Left ventricle myocardium inferior (tissue), 1 donor: ENCODE results near the gene GDF3. TPM values are rescaled to one million over a fixed set of nuclear protein-coding genes. Genes with fewer than 3 reads are reported as not detected.

Experiments used
- DNase-seq: peaks from one replicate; pipeline ENCODE4 v3.0.0-alpha.2; 2020
- H3K27ac ChIP-seq: fragments of 200-600 bp; replicated peaks from 2 replicates; pipeline ENCODE4 v1.8.0; 2021
- H3K27me3 ChIP-seq: fragments of 200-600 bp; 2 replicates; pipeline ENCODE4 v1.8.0; 2021; ENCODE audit warnings: low read depth
- H3K36me3 ChIP-seq: fragments of 200-600 bp; 2 replicates; pipeline ENCODE4 v1.8.0; 2021
- H3K4me1 ChIP-seq: fragments of 200-600 bp; 2 replicates; pipeline ENCODE4 v1.8.0; 2021
- H3K4me3 ChIP-seq: fragments of 200-600 bp; 2 replicates; pipeline ENCODE4 v1.8.0; 2021; ENCODE audit warnings: mild to moderate bottlenecking, moderate library complexity
- H3K9me3 ChIP-seq: fragments of 200-600 bp; replicated peaks from 2 replicates; pipeline ENCODE4 v1.8.0; 2021
- intact Hi-C: fragments of 100-400 bp; cut with micrococcal nuclease; formaldehyde crosslinking; loops from one replicate; pipeline ENCODE4 v1.11.0; 2022
- total RNA-seq: library from RNA; stranded (reverse); fragmentation: NEBNext Ultra II Directional; extraction: Animal tissue kit (Norgen Biotek cat#: 25700); gene quantifications from one replicate; pipeline ENCODE4 v1.2.1, GENCODE V29; 2021
- TF ChIP-seq, protein P1 (sequence below): fragments of 200-600 bp; IDR thresholded peaks from 2 replicates; pipeline ENCODE4 v1.8.0; 2021; ENCODE audit warnings: antibody characterized with exemption, mild to moderate bottlenecking, borderline replicate concordance
- donor health status: DM: no; HTN: yes; CAD: no; lungs with severe emphysema.

Gene GDF3
- total RNA-seq, 1 donor from 2014 or later, result 0.19 TPM

DNA sequence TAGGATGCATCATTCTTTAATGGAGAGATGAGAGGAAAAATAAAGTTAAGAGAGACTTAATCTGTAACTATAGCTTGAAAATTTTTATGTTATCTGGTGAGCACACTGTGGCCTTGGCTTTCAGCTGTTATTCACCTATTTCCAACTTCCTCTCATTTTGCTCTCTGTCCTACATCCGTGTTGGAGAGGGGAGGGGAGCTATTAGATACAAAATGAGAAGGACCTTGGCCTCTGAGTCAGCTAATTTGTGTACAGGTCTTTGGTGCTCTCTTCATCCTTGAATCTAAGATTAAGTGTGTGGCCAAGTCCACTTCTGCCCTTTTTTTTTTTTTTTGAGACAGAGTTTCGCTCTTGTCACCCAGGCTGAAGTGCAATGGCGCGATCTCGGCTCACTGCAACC lies 29.0 kb downstream of the GDF3 start:
- Histone ChIP-seq H3K36me3 (no peaks in the 10 kb centered on the region), H3K27me3 (no peaks in the 10 kb centered on the region), H3K4me1 (no peaks in the 10 kb centered on the region), H3K4me3 (no peak overlapping the region), H3K9me3 (no peaks in the 10 kb centered on the region), H3K27ac (no peak overlapping the region)
- TF ChIP-seq, protein P1, sequence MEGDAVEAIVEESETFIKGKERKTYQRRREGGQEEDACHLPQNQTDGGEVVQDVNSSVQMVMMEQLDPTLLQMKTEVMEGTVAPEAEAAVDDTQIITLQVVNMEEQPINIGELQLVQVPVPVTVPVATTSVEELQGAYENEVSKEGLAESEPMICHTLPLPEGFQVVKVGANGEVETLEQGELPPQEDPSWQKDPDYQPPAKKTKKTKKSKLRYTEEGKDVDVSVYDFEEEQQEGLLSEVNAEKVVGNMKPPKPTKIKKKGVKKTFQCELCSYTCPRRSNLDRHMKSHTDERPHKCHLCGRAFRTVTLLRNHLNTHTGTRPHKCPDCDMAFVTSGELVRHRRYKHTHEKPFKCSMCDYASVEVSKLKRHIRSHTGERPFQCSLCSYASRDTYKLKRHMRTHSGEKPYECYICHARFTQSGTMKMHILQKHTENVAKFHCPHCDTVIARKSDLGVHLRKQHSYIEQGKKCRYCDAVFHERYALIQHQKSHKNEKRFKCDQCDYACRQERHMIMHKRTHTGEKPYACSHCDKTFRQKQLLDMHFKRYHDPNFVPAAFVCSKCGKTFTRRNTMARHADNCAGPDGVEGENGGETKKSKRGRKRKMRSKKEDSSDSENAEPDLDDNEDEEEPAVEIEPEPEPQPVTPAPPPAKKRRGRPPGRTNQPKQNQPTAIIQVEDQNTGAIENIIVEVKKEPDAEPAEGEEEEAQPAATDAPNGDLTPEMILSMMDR, result no peak
- DNase-seq, result no peak
- intact Hi-C loops, result no loop called here

DNA sequence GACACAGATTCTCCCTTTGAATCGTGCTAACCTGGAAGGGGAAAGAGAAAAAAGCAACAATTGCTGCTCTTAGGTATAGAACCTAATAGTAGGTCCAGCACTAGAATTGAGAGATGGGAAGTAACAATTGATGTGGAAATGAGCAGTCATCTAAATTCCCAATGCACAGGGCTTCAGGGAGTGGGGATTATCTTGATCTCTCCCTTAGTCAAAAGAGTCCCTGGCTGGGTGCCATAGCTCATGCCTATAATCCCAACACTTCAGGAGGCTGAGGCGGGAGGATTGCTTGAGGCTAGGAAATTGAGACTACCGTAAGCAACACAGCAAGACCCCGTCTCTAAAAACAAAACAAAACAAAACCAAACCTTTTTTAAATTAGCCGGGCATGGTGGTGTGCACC lies 33.8 kb downstream of the GDF3 start:
- Histone ChIP-seq H3K4me1 (no peaks in the 10 kb centered on the region), H3K4me3 (no peak overlapping the region), H3K36me3 (no peaks in the 10 kb centered on the region), H3K9me3 (no peaks in the 10 kb centered on the region), H3K27ac (no peak overlapping the region), H3K27me3 (peaks cover 15% of the 10 kb centered on the region)
- no peak for DNase-seq
- intact Hi-C loops, result no loop called here
- TF ChIP-seq, protein P1, result no peak

- Histone ChIP-seq H3K36me3 (no peaks in the 10 kb centered on the region), H3K4me1 (no peaks in the 10 kb centered on the region), H3K27ac (no peak overlapping the region), H3K9me3 (no peaks in the 10 kb centered on the region), H3K27me3 (peaks cover 37% of the 10 kb centered on the region), H3K4me3 (no peak overlapping the region)
- TF ChIP-seq, protein P1, result no peak
- DNase-seq, result no peak
- intact Hi-C loops, result no loop called here
These were observed 39.5 kb downstream of the GDF3 start for GRCh38 chr12:7656121-7656520.

GRCh38 chr12:7650091-7650490 lies 45.5 kb downstream of the GDF3 start:
- no peaks in the 10 kb centered on the region for H3K9me3 ChIP-seq
- no peaks in the 10 kb centered on the region for H3K36me3 ChIP-seq
- no peaks in the 10 kb centered on the region for H3K4me1 ChIP-seq

DNA sequence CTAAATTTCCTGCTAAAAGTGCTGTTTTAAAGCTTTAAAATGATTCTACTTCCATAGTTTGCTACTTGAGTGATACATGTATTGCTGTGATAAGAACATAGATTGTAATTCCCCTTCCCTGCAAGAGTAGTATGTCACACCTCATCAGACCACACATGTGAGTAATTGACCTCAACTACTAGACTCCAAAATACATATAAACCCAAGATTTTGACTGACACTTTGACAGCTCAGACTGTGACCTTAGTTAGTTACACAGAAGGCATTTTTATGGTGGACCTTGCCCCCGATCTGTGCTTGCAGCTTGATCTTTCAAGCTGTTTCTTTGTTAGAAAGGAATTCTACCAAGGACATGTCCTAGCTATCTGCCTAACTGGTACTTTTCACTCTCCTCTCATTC lies 48.5 kb downstream of the GDF3 start:
- no peaks in the 10 kb centered on the region for H3K36me3 ChIP-seq
- TF ChIP-seq, protein P1, result no peak
- H3K9me3 ChIP-seq, result no peaks in the 10 kb centered on the region
- H3K27me3 ChIP-seq, result peaks cover 30% of the 10 kb centered on the region
- no peak overlapping the region for H3K4me3 ChIP-seq
- H3K27ac ChIP-seq, result no peak overlapping the region
- DNase-seq, result no peak
- intact Hi-C loops, result no loop called here
- no peaks in the 10 kb centered on the region for H3K4me1 ChIP-seq

More at GRCh38 chr12:7650091-7650490, 45.5 kb downstream of the GDF3 start:
- intact Hi-C loops, result no loop called here
- DNase-seq, result no peak
- TF ChIP-seq, protein P1, result no peak
- H3K27ac ChIP-seq, result no peak overlapping the region
- H3K27me3 ChIP-seq, result peaks cover 29% of the 10 kb centered on the region
- no peak overlapping the region for H3K4me3 ChIP-seq

GRCh38 chr12:7646178-7646475 lies 49.4 kb downstream of the GDF3 start:
- TF ChIP-seq, protein P1, result no peak
- intact Hi-C loops, result no loop called here

More at GRCh38 chr12:7646178-7646475, 49.4 kb downstream of the GDF3 start:
- Histone ChIP-seq H3K36me3 (no peaks in the 10 kb centered on the region), H3K27ac (no peak overlapping the region), H3K4me3 (no peak overlapping the region), H3K27me3 (peaks cover 37% of the 10 kb centered on the region), H3K9me3 (no peaks in the 10 kb centered on the region), H3K4me1 (no peaks in the 10 kb centered on the region)
- DNase-seq, result no peak
